Hepatocyte (in vitro differentiated cells): ENCODE data around the gene DSG1. TPM values are rescaled to one million over a fixed set of nuclear protein-coding genes. Genes with fewer than 3 reads are reported as not detected.

Source experiments
- DNase-seq: peaks from one replicate; pipeline ENCODE4 v3.0.0-alpha.2; 2016; ENCODE audit warnings: low spot score
- H2AFZ ChIP-seq: fragments of 200-600 bp; sonication (generic); 2 replicates; pipeline ENCODE4 v1.6.0; 2016; ENCODE audit warnings: antibody characterized with exemption, mild to moderate bottlenecking
- H3K27ac ChIP-seq: fragments of 200-600 bp; sonication (generic); 2 replicates; pipeline ENCODE4 v1.5.1; 2016; ENCODE audit warnings: mild to moderate bottlenecking
- H3K27me3 ChIP-seq: fragments of 200-600 bp; sonication (generic); 2 replicates; pipeline ENCODE4 v1.6.1; 2016
- H3K36me3 ChIP-seq: fragments of 200-600 bp; sonication (generic); replicated peaks from 2 replicates; pipeline ENCODE4 v1.5.1; 2016; ENCODE audit warnings: low read depth; ENCODE audit not compliant: insufficient read depth
- H3K4me1 ChIP-seq: fragments of 200-600 bp; sonication (generic); 2 replicates; pipeline ENCODE4 v1.5.1; 2016; ENCODE audit warnings: mild to moderate bottlenecking, moderate library complexity; ENCODE audit not compliant: insufficient read depth
- H3K4me2 ChIP-seq: fragments of 200-600 bp; sonication (generic); 2 replicates; pipeline ENCODE4 v1.6.0; 2016
- H3K4me3 ChIP-seq: fragments of 200-600 bp; sonication (generic); 2 replicates; pipeline ENCODE4 v1.5.1; 2016; ENCODE audit warnings: mild to moderate bottlenecking
- H3K79me2 ChIP-seq: fragments of 200-600 bp; sonication (generic); 2 replicates; pipeline ENCODE4 v1.6.0; 2017; ENCODE audit warnings: mild to moderate bottlenecking
- H3K9me2 ChIP-seq: fragments of 200-600 bp; sonication (generic); replicated peaks from 2 replicates; pipeline ENCODE4 v1.6.0; 2017; ENCODE audit warnings: mild to moderate bottlenecking; ENCODE audit not compliant: insufficient read depth
- H3K9me3 ChIP-seq: fragments of 200-600 bp; sonication (generic); 2 replicates; pipeline ENCODE4 v1.5.1; 2016; ENCODE audit warnings: low read depth, mild to moderate bottlenecking
- H4K20me1 ChIP-seq: fragments of 200-600 bp; sonication (generic); 2 replicates; pipeline ENCODE4 v1.6.0; 2016; ENCODE audit warnings: mild to moderate bottlenecking; ENCODE audit not compliant: insufficient read depth, poor library complexity, severe bottlenecking
- CTCF ChIP-seq: fragments of 200-600 bp; sonication (generic); IDR thresholded peaks from 2 replicates; pipeline ENCODE4 v1.5.1; 2016; ENCODE audit warnings: antibody characterized with exemption, mild to moderate bottlenecking; ENCODE audit not compliant: poor library complexity
- EZH2 ChIP-seq: fragments of 200-600 bp; sonication (generic); IDR thresholded peaks from 2 replicates; pipeline ENCODE4 v1.6.1; 2016; ENCODE audit warnings: antibody characterized with exemption, mild to moderate bottlenecking, borderline replicate concordance
- EZH2phosphoT487 ChIP-seq: fragments of 200-600 bp; sonication (generic); IDR thresholded peaks from one replicate; pipeline ENCODE4 v1.6.1; 2018; ENCODE audit warnings: antibody characterized with exemption, mild to moderate bottlenecking, low read depth, moderate library complexity; ENCODE audit not compliant: unreplicated experiment, severe bottlenecking
- WGBS: methylation state at CpG from one replicate; pipeline ENCODE4 v1.1.6; 2016; ENCODE audit warnings: low lambda C conversion rate; ENCODE audit errors: missing lambda C conversion rate; 5-methylcytosine and 5-hydroxymethylcytosine counted together
- polyA plus RNA-seq: library from polyadenylated mRNA; unstranded; fragments of >200 nt; fragmentation: Nextera tagmentation; extraction: Ambion mirVana; gene quantifications from 2 replicates; pipeline ENCODE4 v1.2.1, GENCODE V29; 2016
- total RNA-seq: library from RNA; depleted of rRNA; stranded (reverse); fragments of >200 nt; gene quantifications from 2 replicates; pipeline ENCODE4 v1.2.3, GENCODE V29; 2014

The DSG1 gene
- total and polyA plus RNA-seq, 2 experiments from 2014 or later: 0.65 to 0.70 TPM

GRCh38 chr18:31376477-31376876, 58.5 kb downstream of the DSG1 start, which contains the start of gene DSG4:
TSS of gene DSG4 (plus strand) at chr18:31376777. CDS start at chr18:31376912, 135 bp downstream.
- no peak for DNase-seq
- no peaks in the 10 kb centered on the region for H3K9me3 ChIP-seq
- no peaks in the 10 kb centered on the region for H3K79me2 ChIP-seq
- H3K27ac ChIP-seq: no peak within 1 kb of the TSS
- no peaks in the 10 kb centered on the region for H4K20me1 ChIP-seq
- H3K9me2 ChIP-seq: no peaks in the 10 kb centered on the region
- no peak within 1 kb of the TSS for H3K4me3 ChIP-seq
- no peak for TF ChIP-seq CTCF
- no peak for TF ChIP-seq EZH2
- no peak for TF ChIP-seq EZH2phosphoT487
- H3K4me1 ChIP-seq: no peaks in the 10 kb centered on the region
- no peaks in the 10 kb centered on the region for H3K27me3 ChIP-seq
- WGBS: 83% methylated on average over 3 of the region's 3 CpGs
- H3K4me2 ChIP-seq: no peak within 1 kb of the TSS
- no peaks in the 10 kb centered on the region for H3K36me3 ChIP-seq
- H2AFZ ChIP-seq: no peak within 1 kb of the TSS

- no peak overlapping the region for H3K27ac ChIP-seq
- H3K9me3 ChIP-seq: no peaks in the 10 kb centered on the region
- 95% methylated on average over 2 of the region's 2 CpGs for WGBS
- no peak overlapping the region for H3K4me3 ChIP-seq
- H2AFZ ChIP-seq: no peak overlapping the region
- no peaks in the 10 kb centered on the region for H3K79me2 ChIP-seq
- TF ChIP-seq CTCF (no peak), EZH2 (no peak), EZH2phosphoT487 (no peak)
- H4K20me1 ChIP-seq: no peaks in the 10 kb centered on the region
- no peaks in the 10 kb centered on the region for H3K27me3 ChIP-seq
- no peak for DNase-seq
- H3K4me1 ChIP-seq: no peaks in the 10 kb centered on the region
- H3K36me3 ChIP-seq: no peaks in the 10 kb centered on the region
- no peaks in the 10 kb centered on the region for H3K9me2 ChIP-seq
- H3K4me2 ChIP-seq: no peak overlapping the region
Measured at GRCh38 chr18:31380912-31381311, 63.0 kb downstream of the DSG1 start.

- 91% methylated on average over 2 of the region's 2 CpGs for WGBS
- Histone ChIP-seq H3K36me3 (no peaks in the 10 kb centered on the region), H3K4me3 (no peak overlapping the region), H4K20me1 (no peaks in the 10 kb centered on the region), H3K9me3 (no peaks in the 10 kb centered on the region), H3K27me3 (no peaks in the 10 kb centered on the region), H3K79me2 (no peaks in the 10 kb centered on the region), H2AFZ (no peak overlapping the region), H3K4me2 (no peak overlapping the region), H3K4me1 (no peaks in the 10 kb centered on the region), H3K9me2 (no peaks in the 10 kb centered on the region), H3K27ac (no peak overlapping the region)
- no peak for DNase-seq
- TF ChIP-seq EZH2 (no peak), CTCF (no peak), EZH2phosphoT487 (no peak)
Measured at GRCh38 chr18:31382107-31382506, 64.1 kb downstream of the DSG1 start.

GRCh38 chr18:31386741-31387140, 68.8 kb downstream of the DSG1 start:
- TF ChIP-seq EZH2phosphoT487 (no peak), CTCF (no peak), EZH2 (no peak)
- Histone ChIP-seq H3K27ac (no peak overlapping the region), H2AFZ (no peak overlapping the region), H3K27me3 (no peaks in the 10 kb centered on the region), H3K9me3 (no peaks in the 10 kb centered on the region), H3K4me2 (no peak overlapping the region), H4K20me1 (no peaks in the 10 kb centered on the region), H3K9me2 (no peaks in the 10 kb centered on the region), H3K79me2 (no peaks in the 10 kb centered on the region), H3K36me3 (no peaks in the 10 kb centered on the region), H3K4me1 (no peaks in the 10 kb centered on the region), H3K4me3 (no peak overlapping the region)
- no peak for DNase-seq
- 90% methylated on average over 6 of the region's 6 CpGs for WGBS
